Mesenteric fat pad (tissue), 1 donor: ENCODE measurements around the gene SCAF1. TPM values are rescaled to one million over a fixed set of nuclear protein-coding genes. Genes with fewer than 3 reads are reported as not detected.

ENCODE experiments used
- DNase-seq: peaks from one replicate; pipeline ENCODE4 v3.0.0-alpha.2; 2020; ENCODE audit warnings: low spot score
- microRNA-seq: library from miRNA; unstranded; fragments of <30 nt; microRNA quantifications from one replicate; pipeline ENCODE4 v1.2.0, GENCODE V29; 2020; ENCODE audit warnings: borderline number of aligned reads
- total RNA-seq: library from RNA; stranded (reverse); fragmentation: NEBNext Ultra II Directional; extraction: Animal tissue kit (Norgen Biotek cat#: 25700); gene quantifications from one replicate; pipeline ENCODE4 v1.2.1, GENCODE V29; 2021
- donor health status: DM: yes; HTN: yes; CAD: no.

The SCAF1 gene
- total RNA-seq, 1 donor from 2014 or later = 64.3 TPM

- no peak for DNase-seq
These were observed 63.1 kb downstream of the SCAF1 start for GRCh38 chr19:49704888-49705642.

DNA sequence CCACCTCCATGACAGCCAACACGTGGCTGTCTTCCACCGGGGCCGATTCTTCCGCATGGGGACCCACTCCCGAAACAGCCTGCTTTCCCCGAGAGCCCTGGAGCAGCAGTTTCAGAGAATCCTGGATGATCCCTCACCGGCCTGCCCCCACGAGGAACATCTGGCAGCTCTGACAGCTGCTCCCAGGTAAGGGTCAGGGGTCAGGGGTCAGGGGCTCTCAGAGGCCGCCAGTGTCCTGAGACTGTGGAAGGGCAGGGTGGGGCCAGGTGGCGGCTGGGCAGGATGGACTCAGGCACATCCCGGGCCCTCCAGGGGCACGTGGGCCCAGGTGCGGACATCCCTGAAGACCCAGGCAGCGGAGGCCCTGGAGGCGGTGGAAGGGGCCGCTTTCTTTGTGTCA is 63.9 kb downstream of the SCAF1 start:
- DNase-seq = no peak

Small RNAs within 50 kb of the gene (microRNA-seq; reads per million reads assigned to microRNA genes)
- gene MIR5088 = not detected

Other genes with a start within 250 kb of the SCAF1 start
- gene PTH2, start 218.8 kb upstream of the SCAF1 start, total RNA-seq = not detected
- not detected for gene GFY, start 216.8 kb upstream of the SCAF1 start, total RNA-seq
- 2.3 TPM for gene SLC17A7, start 200.7 kb upstream of the SCAF1 start, total RNA-seq
- gene PIH1D1, start 190.4 kb upstream of the SCAF1 start, total RNA-seq = 50.2 TPM
- gene ALDH16A1, start 189.0 kb upstream of the SCAF1 start, total RNA-seq = 32.1 TPM
- 6.2 TPM for gene FLT3LG, start 168.0 kb upstream of the SCAF1 start, total RNA-seq
- gene RPL13A, start 154.6 kb upstream of the SCAF1 start, total RNA-seq = 2,027 TPM
- gene RPS11, start 145.8 kb upstream of the SCAF1 start, total RNA-seq = 1,458 TPM
- gene FCGRT, start 129.5 kb upstream of the SCAF1 start, total RNA-seq = 476 TPM
- 76.2 TPM for gene RCN3, start 114.2 kb upstream of the SCAF1 start, total RNA-seq
- gene NOSIP, start 61.7 kb upstream of the SCAF1 start, total RNA-seq = 46.0 TPM
- gene PRRG2, start 60.9 kb upstream of the SCAF1 start, total RNA-seq = 1.1 TPM
- gene PRR12, start 51.0 kb upstream of the SCAF1 start, total RNA-seq = 22.3 TPM
- gene RRAS, start 2.1 kb upstream of the SCAF1 start, total RNA-seq = 107 TPM
- gene IRF3, start 23.6 kb downstream of the SCAF1 start, total RNA-seq = 46.7 TPM
- gene BCL2L12, start 23.7 kb downstream of the SCAF1 start, total RNA-seq = 10.7 TPM
- 105 TPM for gene PRMT1, start 35.1 kb downstream of the SCAF1 start, total RNA-seq
- gene ADM5, start 47.4 kb downstream of the SCAF1 start, total RNA-seq = 1.3 TPM
- 7.2 TPM for gene CPT1C, start 48.9 kb downstream of the SCAF1 start, total RNA-seq
- gene TSKS, start 121.1 kb downstream of the SCAF1 start, total RNA-seq = 1.0 TPM
- gene AP2A1, start 124.8 kb downstream of the SCAF1 start, total RNA-seq = 96.4 TPM
- 12.7 TPM for gene FUZ, start 171.1 kb downstream of the SCAF1 start, total RNA-seq
- 40.4 TPM for gene MED25, start 176.1 kb downstream of the SCAF1 start, total RNA-seq
- 99.4 TPM for gene PTOV1, start 208.9 kb downstream of the SCAF1 start, total RNA-seq
- 57.6 TPM for gene PNKP, start 225.4 kb downstream of the SCAF1 start, total RNA-seq
- 38.8 TPM for gene AKT1S1, start 235.1 kb downstream of the SCAF1 start, total RNA-seq
- gene TBC1D17, start 235.5 kb downstream of the SCAF1 start, total RNA-seq = 39.9 TPM